ENCODE results near the gene FARS2.

DNA sequence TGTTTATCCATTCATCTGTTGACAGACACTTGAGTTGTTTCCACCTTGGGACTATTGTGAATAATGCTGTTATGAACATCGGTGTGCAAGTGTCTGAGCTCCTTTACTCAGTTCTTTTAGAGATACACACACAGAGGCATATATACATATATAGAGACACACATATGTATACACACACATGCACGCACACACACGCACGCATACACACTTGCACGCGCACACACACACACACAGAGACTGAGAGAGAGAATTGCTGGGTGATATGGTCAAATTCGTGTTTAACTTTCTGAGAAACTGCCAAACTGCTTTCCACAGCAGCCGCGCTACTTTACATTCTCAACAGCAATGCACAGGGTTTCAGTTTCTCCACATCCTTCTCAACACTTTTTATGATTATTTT lies 273.3 kb downstream of the FARS2 start:
- TF ChIP-seq RORA (CRISPR knock-in tag; IDR thresholded peaks at IDR 0.05) (no peak), FOXJ3 (CRISPR knock-in tag; IDR thresholded peaks at IDR 0.05; ENCODE audit: borderline replicate concordance) (no peak), SMC3 (IDR thresholded peaks at IDR 0.05; ENCODE audit: low read length) (no peak)
- TF ChIP-seq, protein P1, sequence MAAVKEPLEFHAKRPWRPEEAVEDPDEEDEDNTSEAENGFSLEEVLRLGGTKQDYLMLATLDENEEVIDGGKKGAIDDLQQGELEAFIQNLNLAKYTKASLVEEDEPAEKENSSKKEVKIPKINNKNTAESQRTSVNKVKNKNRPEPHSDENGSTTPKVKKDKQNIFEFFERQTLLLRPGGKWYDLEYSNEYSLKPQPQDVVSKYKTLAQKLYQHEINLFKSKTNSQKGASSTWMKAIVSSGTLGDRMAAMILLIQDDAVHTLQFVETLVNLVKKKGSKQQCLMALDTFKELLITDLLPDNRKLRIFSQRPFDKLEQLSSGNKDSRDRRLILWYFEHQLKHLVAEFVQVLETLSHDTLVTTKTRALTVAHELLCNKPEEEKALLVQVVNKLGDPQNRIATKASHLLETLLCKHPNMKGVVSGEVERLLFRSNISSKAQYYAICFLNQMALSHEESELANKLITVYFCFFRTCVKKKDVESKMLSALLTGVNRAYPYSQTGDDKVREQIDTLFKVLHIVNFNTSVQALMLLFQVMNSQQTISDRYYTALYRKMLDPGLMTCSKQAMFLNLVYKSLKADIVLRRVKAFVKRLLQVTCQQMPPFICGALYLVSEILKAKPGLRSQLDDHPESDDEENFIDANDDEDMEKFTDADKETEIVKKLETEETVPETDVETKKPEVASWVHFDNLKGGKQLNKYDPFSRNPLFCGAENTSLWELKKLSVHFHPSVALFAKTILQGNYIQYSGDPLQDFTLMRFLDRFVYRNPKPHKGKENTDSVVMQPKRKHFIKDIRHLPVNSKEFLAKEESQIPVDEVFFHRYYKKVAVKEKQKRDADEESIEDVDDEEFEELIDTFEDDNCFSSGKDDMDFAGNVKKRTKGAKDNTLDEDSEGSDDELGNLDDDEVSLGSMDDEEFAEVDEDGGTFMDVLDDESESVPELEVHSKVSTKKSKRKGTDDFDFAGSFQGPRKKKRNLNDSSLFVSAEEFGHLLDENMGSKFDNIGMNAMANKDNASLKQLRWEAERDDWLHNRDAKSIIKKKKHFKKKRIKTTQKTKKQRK (IDR thresholded peaks at IDR 0.05; ENCODE audit: low read length), result no peak

Measured in HepG2 (cell line).